GM21737 (cell line): ENCODE measurements around the gene FSTL1.

Experiments used
- ATAC-seq: cut with Tn5 transposase; IDR thresholded peaks from one replicate; pipeline ENCODE4 v1.9.1; 2021; ENCODE audit warnings: mild to moderate bottlenecking, moderate library complexity; ENCODE audit not compliant: unreplicated experiment

The FSTL1 gene

GRCh38 chr3:120450600-120451271 lies at the start of gene FSTL1:
Gene FSTL1, minus strand, starts transcription at chr3:120450992. Its CDS starts 246 bp downstream, at chr3:120450746.
- ATAC-seq = no peak

- no peak for ATAC-seq
These were observed 48.0 kb upstream of the FSTL1 start for GRCh38 chr3:120498556-120499346.

- no peak for ATAC-seq
These were observed 47.0 kb upstream of the FSTL1 start for GRCh38 chr3:120497818-120498217.

- ATAC-seq = no peak
These were observed 46.5 kb upstream of the FSTL1 start for GRCh38 chr3:120497336-120497735.

- ATAC-seq = no peak
These were observed 45.6 kb upstream of the FSTL1 start for GRCh38 chr3:120496278-120497002.

- ATAC-seq = no peak
These were observed 45.0 kb upstream of the FSTL1 start for GRCh38 chr3:120495809-120496208.

GRCh38 chr3:120492103-120492502 lies 41.3 kb upstream of the FSTL1 start:
- ATAC-seq = no peak

GRCh38 chr3:120489421-120489820 lies 38.6 kb upstream of the FSTL1 start:
- ATAC-seq = no peak

GRCh38 chr3:120488296-120488695 lies 37.5 kb upstream of the FSTL1 start:
- ATAC-seq = no peak

- ATAC-seq = no peak
These were observed 36.4 kb upstream of the FSTL1 start for GRCh38 chr3:120487191-120487650.

- ATAC-seq = no peak
These were observed 30.3 kb upstream of the FSTL1 start for GRCh38 chr3:120481081-120481480.

- ATAC-seq = no peak
These were observed 27.0 kb upstream of the FSTL1 start for GRCh38 chr3:120477781-120478180.

GRCh38 chr3:120475722-120476377 lies 25.1 kb upstream of the FSTL1 start:
- no peak for ATAC-seq

- no peak for ATAC-seq
These were observed 23.3 kb upstream of the FSTL1 start for GRCh38 chr3:120473896-120474675.

GRCh38 chr3:120473389-120473788 lies 22.6 kb upstream of the FSTL1 start:
- ATAC-seq = no peak

- no peak for ATAC-seq
These were observed 21.5 kb upstream of the FSTL1 start for GRCh38 chr3:120472121-120472844.

- no peak for ATAC-seq
These were observed 20.9 kb upstream of the FSTL1 start for GRCh38 chr3:120471643-120472042.

GRCh38 chr3:120470870-120471269 lies 20.1 kb upstream of the FSTL1 start:
- no peak for ATAC-seq

- ATAC-seq = no peak
These were observed 19.1 kb upstream of the FSTL1 start for GRCh38 chr3:120469882-120470301.

- ATAC-seq = no peak
These were observed 18.6 kb upstream of the FSTL1 start for GRCh38 chr3:120469440-120469839.
